H1 (cell line): ENCODE results near the gene CROCC2. TPM values are rescaled to one million over a fixed set of nuclear protein-coding genes. Genes with fewer than 3 reads are reported as not detected.
A peak's percentile ranks its signal among the peaks of the same experiment; 100 is the strongest.

ENCODE experiments used
- CTCF ChIA-PET: fragments of 300-600 bp; sonication (Branson Sonifier 250); formaldehyde crosslinking; loops from one replicate; lab custom pipeline; 2021; ENCODE audit not compliant: partially characterized antibody; lab: Charles Lee
- POLR2A ChIA-PET: fragments of 300-600 bp; sonication (Branson Sonifier 250); formaldehyde crosslinking; loops from one replicate; lab custom pipeline; 2021; ENCODE audit warnings: inconsistent platforms; ENCODE audit not compliant: partially characterized antibody; lab: Charles Lee
- DNase-seq, 2 experiments: peaks; one replicate each; pipeline versions ENCODE4 v3.0.0 to v3.0.0-alpha.2; 2010 to 2022; ENCODE audit warnings: low spot score in 2 of 2, low read depth in 1 of 2, mixed read lengths in 1 of 2
- FAIRE-seq: peaks from 2 replicates; lab custom pipeline; 2011; peaks lifted over from hg19 to GRCh38; lab: Jason Lieb, UNC
- H2AFZ ChIP-seq: 2 replicates; pipeline ENCODE4 v1.8.1; 2012; ENCODE audit warnings: low read length, inconsistent platforms
- H2AK5ac ChIP-seq: 2 replicates; pipeline ENCODE4 v1.6.1; 2013; ENCODE audit warnings: low read depth, low read length
- H2BK120ac ChIP-seq: replicated peaks from 2 replicates; pipeline ENCODE3; 2013; ENCODE audit warnings: low read depth, low read length, inconsistent platforms
- H2BK12ac ChIP-seq: 2 replicates; pipeline ENCODE4 v1.6.1; 2013; ENCODE audit warnings: low read depth, low read length
- H2BK15ac ChIP-seq: 2 replicates; pipeline ENCODE4 v1.6.1; 2013; ENCODE audit warnings: low read length
- H2BK20ac ChIP-seq: 2 replicates; pipeline ENCODE4 v1.6.1; 2013; ENCODE audit warnings: low read length
- H2BK5ac ChIP-seq: 2 replicates; pipeline ENCODE4 v1.6.1; 2013; ENCODE audit warnings: low read depth, low read length
- H3K14ac ChIP-seq: 2 replicates; pipeline ENCODE4 v1.6.1; 2013; ENCODE audit warnings: inconsistent platforms; ENCODE audit not compliant: insufficient read length
- H3K18ac ChIP-seq: 2 replicates; pipeline ENCODE4 v1.6.1; 2013; ENCODE audit warnings: low read length; ENCODE audit errors: extremely low read depth
- H3K23ac ChIP-seq: 2 replicates; pipeline ENCODE4 v1.6.1; 2013; ENCODE audit warnings: inconsistent platforms; ENCODE audit not compliant: insufficient read length
- H3K23me2 ChIP-seq: 2 replicates; pipeline ENCODE4 v1.6.1; 2013; ENCODE audit warnings: low read depth, low read length
- H3K27ac ChIP-seq: 2 replicates; pipeline ENCODE4 v1.6.1; 2011; ENCODE audit warnings: low read depth, low read length, inconsistent platforms
- H3K27me3 ChIP-seq, 4 experiments: replicated peaks in 1 of 4; 1 replicate in 1 of 4; 2 replicates in 3 of 4; pipeline versions ENCODE4 v1.6.1 to v1.8.1; 2011 to 2013; ENCODE audit warnings: low read length in 3 of 4, mild to moderate bottlenecking in 3 of 4, inconsistent platforms in 2 of 4, mixed read lengths in 2 of 4, moderate library complexity in 1 of 4; ENCODE audit not compliant: control insufficient read depth in 3 of 4, insufficient read depth in 3 of 4; ENCODE audit errors: extremely low read depth in 1 of 4
- H3K36me3 ChIP-seq, 4 experiments: 2 replicates each; pipeline versions ENCODE4 v1.6.1 to v1.8.1; 2011 to 2013; ENCODE audit warnings: mild to moderate bottlenecking in 4 of 4, low read length in 3 of 4, moderate library complexity in 2 of 4, control low read depth in 1 of 4, inconsistent platforms in 1 of 4; ENCODE audit not compliant: insufficient read depth in 4 of 4, control insufficient read depth in 2 of 4
- H3K4ac ChIP-seq: replicated peaks from 2 replicates; pipeline ENCODE3; 2013; ENCODE audit warnings: low read length, low read depth, mixed read lengths, inconsistent platforms; ENCODE audit not compliant: insufficient read length
- H3K4me1 ChIP-seq, 4 experiments: replicated peaks in 1 of 4; 1 replicate in 1 of 4; 2 replicates in 3 of 4; pipeline versions ENCODE4 v1.6.1 to v1.8.1; 2011 to 2013; ENCODE audit warnings: low read length in 3 of 4, inconsistent platforms in 2 of 4, mixed read lengths in 1 of 4; ENCODE audit not compliant: insufficient read depth in 4 of 4, control insufficient read depth in 3 of 4
- H3K4me2 ChIP-seq, 2 experiments: 2 replicates each; pipeline versions ENCODE4 v1.6.1 to v1.8.1; 2011 to 2013; ENCODE audit warnings: low read depth in 2 of 2, low read length in 2 of 2, control low read depth in 1 of 2, inconsistent platforms in 1 of 2, mild to moderate bottlenecking in 1 of 2; ENCODE audit not compliant: insufficient read depth in 1 of 2
- H3K4me3 ChIP-seq, 4 experiments: fragments of 200-600, 300-600 bp in 1 of 4; sonication (generic), shearing (Covaris generic), sonication (Bioruptor Twin) in 1 of 4; 2 replicates each; pipeline versions ENCODE4 v1.5.1 to v1.8.1; 2011 to 2016; ENCODE audit warnings: low read length in 4 of 4, low read depth in 3 of 4, control low read depth in 2 of 4, inconsistent platforms in 2 of 4, mild to moderate bottlenecking in 2 of 4, mixed read lengths in 1 of 4, moderate library complexity in 1 of 4; ENCODE audit not compliant: insufficient read depth in 2 of 4; ENCODE audit errors: extremely low read depth in 1 of 4
- H3K56ac ChIP-seq: replicated peaks from 2 replicates; pipeline ENCODE3; 2013; ENCODE audit warnings: low read depth, mild to moderate bottlenecking, mixed read lengths, low read length, inconsistent platforms; ENCODE audit not compliant: insufficient read length
- H3K79me1 ChIP-seq: 2 replicates; pipeline ENCODE4 v1.6.1; 2013; ENCODE audit warnings: low read depth, low read length, control low read depth
- H3K79me2 ChIP-seq, 2 experiments: 2 replicates each; pipeline versions ENCODE4 v1.6.1 to v1.8.1; 2012 to 2013; ENCODE audit warnings: low read length in 2 of 2, mild to moderate bottlenecking in 2 of 2, inconsistent platforms in 1 of 2; ENCODE audit not compliant: insufficient read depth in 2 of 2, control insufficient read depth in 1 of 2
- H3K9ac ChIP-seq, 4 experiments: replicated peaks in 1 of 4; 1 replicate in 1 of 4; 2 replicates in 3 of 4; pipeline versions ENCODE4 v1.6.1 to v1.8.1; 2011 to 2013; ENCODE audit warnings: low read depth in 3 of 4, low read length in 3 of 4, control low read depth in 2 of 4, mild to moderate bottlenecking in 2 of 4, moderate library complexity in 2 of 4, inconsistent platforms in 1 of 4; ENCODE audit errors: extremely low read depth in 1 of 4
- H3K9me3 ChIP-seq, 2 experiments: 2 replicates each; pipeline versions ENCODE4 v1.6.1 to v1.8.1; 2012 to 2013; ENCODE audit warnings: mild to moderate bottlenecking in 2 of 2, moderate library complexity in 2 of 2, control low read depth in 1 of 2, inconsistent platforms in 1 of 2, low read depth in 1 of 2, low read length in 1 of 2, mixed read lengths in 1 of 2; ENCODE audit not compliant: insufficient read depth in 2 of 2
- H4K20me1 ChIP-seq, 2 experiments: replicated peaks in 1 of 2; 2 replicates each; pipeline versions ENCODE3 to v1.8.1; 2011 to 2013; ENCODE audit warnings: inconsistent platforms in 2 of 2, low read length in 2 of 2, mild to moderate bottlenecking in 1 of 2; ENCODE audit not compliant: insufficient read depth in 2 of 2, control insufficient read depth in 1 of 2
- H4K5ac ChIP-seq: 2 replicates; pipeline ENCODE4 v1.6.1; 2013; ENCODE audit warnings: low read length, low read depth, mixed read lengths, inconsistent platforms; ENCODE audit not compliant: insufficient read length
- H4K8ac ChIP-seq: 2 replicates; pipeline ENCODE4 v1.8.0; 2013; ENCODE audit warnings: mild to moderate bottlenecking, moderate library complexity, low read length, inconsistent platforms; ENCODE audit not compliant: insufficient read depth; ENCODE audit errors: extremely low read depth
- H4K91ac ChIP-seq: replicated peaks from 2 replicates; pipeline ENCODE3; 2013; ENCODE audit warnings: low read length, mixed read lengths, inconsistent platforms; ENCODE audit not compliant: insufficient read length
- ASH2L ChIP-seq: fragments of 200-600, 300-600 bp; sonication (generic); IDR thresholded peaks from one replicate; pipeline ENCODE4 v1.7.1; 2017; ENCODE audit warnings: low read length
- CHD1 ChIP-seq: IDR thresholded peaks from 2 replicates; pipeline ENCODE4 v1.6.1; 2012; ENCODE audit warnings: low read depth, low read length, improper control_type of control experiment
- EP300 ChIP-seq, 2 experiments: IDR thresholded peaks; 1 replicate in 1 of 2; 2 replicates in 1 of 2; pipeline ENCODE4 v1.6.1; 2011 to 2012; ENCODE audit warnings: low read depth in 2 of 2, low read length in 2 of 2, mild to moderate bottlenecking in 2 of 2, borderline replicate concordance in 1 of 2, inconsistent platforms in 1 of 2, moderate library complexity in 1 of 2
- SP1 ChIP-seq: IDR thresholded peaks from 2 replicates; pipeline ENCODE4 v1.6.1; 2011; ENCODE audit warnings: low read depth, low read length
- WGBS, 2 experiments: shearing (Covaris generic) in 1 of 2; methylation state at CpG; one replicate each; pipeline versions ENCODE4 v1.1.6 to v1.1.7; 2013 to 2015; ENCODE audit warnings: low lambda C conversion rate in 2 of 2, mixed read lengths in 2 of 2, inconsistent platforms in 1 of 2, low coverage in 1 of 2, missing lambda C conversion rate in 1 of 2; ENCODE audit not compliant: insufficient replicate concordance in 2 of 2, insufficient coverage in 1 of 2, insufficient read length in 1 of 2; ENCODE audit errors: extremely low coverage in 1 of 2, missing lambda C conversion rate in 1 of 2; 5-methylcytosine and 5-hydroxymethylcytosine counted together
- polyA plus RNA-seq, 7 experiments: library from polyadenylated mRNA; depleted of rRNA in 3 of 7; stranded (reverse) in 5 of 7; unstranded in 2 of 7; fragments of >200 nt in 5 of 7; fragments of 200-250 nt in 2 of 7; gene quantifications; 1 replicate in 5 of 7; 2 replicates in 1 of 7; 4 replicates in 1 of 7; pipeline versions ENCODE4 v1.2.1 to v1.2.3, GENCODE V29; 2011 to 2013; ENCODE audit warnings: missing spikeins in 2 of 7, mixed read lengths in 2 of 7
- total RNA-seq: library from RNA; stranded (reverse); fragmentation: NEBNext Ultra II Directional; extraction: Animal tissue kit (Norgen Biotek cat#: 25700); gene quantifications from 2 replicates; pipeline ENCODE4 v1.2.1, GENCODE V29; 2021

The CROCC2 gene
- total and polyA plus RNA-seq, 2 of the 8 experiments (the other 6 are each of a cell fraction or from before 2014, with no cell fraction given): not detected

- CTCF ChIA-PET: interaction anchor here (0.7 to 1.4 kb wide), 6 partner anchors 9 to 113 kb away, joined by 3 to 5 read pairs (median 4); no protein-coding TSS in a partner anchor
- TF ChIP-seq CHD1: no peak
- TF ChIP-seq ASH2L: no peak
- no peak for TF ChIP-seq EP300 (IDR thresholded peaks at IDR 0.05; ENCODE audit: borderline replicate concordance in 1 of 2, low read depth in 2 of 2, low read length in 2 of 2)
- no peak for TF ChIP-seq SP1
- TF ChIP-seq, all 59 proteins: peak for 0
- peak in 1 of 2 experiments; percentile 43 for DNase-seq
These were observed 58.0 kb downstream of the CROCC2 start for GRCh38 chr2:240963868-240964703.

More at GRCh38 chr2:240963868-240964703, 58.0 kb downstream of the CROCC2 start:
- FAIRE-seq: no peak
- H4K20me1 ChIP-seq: peaks cover 0 to 8% of the 10 kb centered on the region in 2 experiments
- H2BK12ac ChIP-seq: no peak overlapping the region
- peaks cover 0 to 15% (median 6%) of the 10 kb centered on the region in 4 experiments; a peak in 5 of 7 replicates for H3K4me1 ChIP-seq
- no peak overlapping the region for H3K27ac ChIP-seq
- H3K9me3 ChIP-seq: no peaks in the 10 kb centered on the region
- no peak overlapping the region for H2BK120ac ChIP-seq
- no peaks in the 10 kb centered on the region for H3K79me1 ChIP-seq
- H2AFZ ChIP-seq: no peak overlapping the region
- H3K18ac ChIP-seq: no peak overlapping the region
- no peak overlapping the region for H2BK20ac ChIP-seq
- no peaks in the 10 kb centered on the region for H3K79me2 ChIP-seq
- peaks cover 8% of the 10 kb centered on the region; the same call in 1 of the 2 replicates for H3K23me2 ChIP-seq
- no peak overlapping the region for H3K56ac ChIP-seq
- H3K27me3 ChIP-seq: no peaks in the 10 kb centered on the region
- POLR2A ChIA-PET: no interaction called here
- H3K36me3 ChIP-seq: no peaks in the 10 kb centered on the region
- H3K14ac ChIP-seq: no peak overlapping the region
- H2BK5ac ChIP-seq: no peak overlapping the region
- H4K8ac ChIP-seq: no peak overlapping the region; the same call in 1 of the 2 replicates
- H3K23ac ChIP-seq: no peak overlapping the region
- H3K9ac ChIP-seq: no peak overlapping the region
- 87% methylated on average over 20 of the region's 20 CpGs; no CpG with 5 or more reads in 1 of the 2 experiments for WGBS, 2 experiments
- H4K91ac ChIP-seq: no peak overlapping the region
- H3K4me3 ChIP-seq: no peak overlapping the region
- H3K4ac ChIP-seq: no peak overlapping the region
- no peak overlapping the region for H2AK5ac ChIP-seq
- H2BK15ac ChIP-seq: no peak overlapping the region
- no peak overlapping the region for H3K4me2 ChIP-seq
- H4K5ac ChIP-seq: no peak overlapping the region
